ENCODE results near the gene ATG7. TPM values are rescaled to one million over a fixed set of nuclear protein-coding genes. Genes with fewer than 3 reads are reported as not detected.
A peak's percentile ranks its signal among the peaks of the same experiment; 100 is the strongest.

Gene ATG7
- total RNA-seq, 6 experiments from 2014 or later: 44.5 to 53.0 (median 49.3) TPM

- no peak for DNase-seq
- H3K4me3 Mint-ChIP-seq: no peak overlapping the region
- H3K36me3 Mint-ChIP-seq (ENCODE audit: low read depth): peaks cover 14% of the 10 kb centered on the region
- no peaks in the 10 kb centered on the region for H3K9me3 Mint-ChIP-seq
- no peak for TF ChIP-seq CTCF (IDR thresholded peaks at IDR 0.05)
- H3K4me1 Mint-ChIP-seq (ENCODE audit: low read depth): peaks cover 24% of the 10 kb centered on the region
- no peak overlapping the region for H3K27ac Mint-ChIP-seq
- peaks cover 3% of the 10 kb centered on the region; the same call in 1 of the 2 replicates for H3K27me3 Mint-ChIP-seq (ENCODE audit: insufficient read depth)
These were observed 113.7 kb downstream of the ATG7 start for GRCh38 chr3:11385891-11386290.

GRCh38 chr3:11386465-11387113 lies 114.4 kb downstream of the ATG7 start:
- no peak overlapping the region for H3K27ac Mint-ChIP-seq
- peaks cover 3% of the 10 kb centered on the region for H3K27me3 Mint-ChIP-seq (ENCODE audit: insufficient read depth)
- no peak for DNase-seq
- no peak for TF ChIP-seq CTCF (IDR thresholded peaks at IDR 0.05)
- peaks cover 31% of the 10 kb centered on the region for H3K4me1 Mint-ChIP-seq (ENCODE audit: low read depth)
- H3K36me3 Mint-ChIP-seq (ENCODE audit: low read depth): peaks cover 21% of the 10 kb centered on the region
- H3K9me3 Mint-ChIP-seq: no peaks in the 10 kb centered on the region
- H3K4me3 Mint-ChIP-seq: no peak overlapping the region

- no peaks in the 10 kb centered on the region for H3K9me3 Mint-ChIP-seq
- H3K27ac Mint-ChIP-seq: no peak overlapping the region
- DNase-seq: peak; percentile 9
- peaks cover 45% of the 10 kb centered on the region for H3K4me1 Mint-ChIP-seq (ENCODE audit: low read depth)
- H3K4me3 Mint-ChIP-seq: no peak overlapping the region
- H3K36me3 Mint-ChIP-seq (ENCODE audit: low read depth): peaks cover 22% of the 10 kb centered on the region
- TF ChIP-seq CTCF (IDR thresholded peaks at IDR 0.05): no peak
- H3K27me3 Mint-ChIP-seq (ENCODE audit: insufficient read depth): peaks cover 3% of the 10 kb centered on the region
These were observed 117.4 kb downstream of the ATG7 start for GRCh38 chr3:11389386-11390268.

GRCh38 chr3:11390411-11391131 lies 118.4 kb downstream of the ATG7 start:
- Mint-ChIP-seq H3K4me1 (ENCODE audit: low read depth) (peaks cover 40% of the 10 kb centered on the region), H3K27ac (no peak overlapping the region), H3K27me3 (ENCODE audit: insufficient read depth) (peaks cover 3% of the 10 kb centered on the region), H3K4me3 (no peak overlapping the region), H3K36me3 (ENCODE audit: low read depth) (peaks cover 28% of the 10 kb centered on the region), H3K9me3 (no peaks in the 10 kb centered on the region)
- DNase-seq: no peak
- no peak for TF ChIP-seq CTCF (IDR thresholded peaks at IDR 0.05)

- TF ChIP-seq CTCF (IDR thresholded peaks at IDR 0.05): no peak
- no peaks in the 10 kb centered on the region for H3K9me3 Mint-ChIP-seq
- no peak for DNase-seq
- peaks cover 36% of the 10 kb centered on the region for H3K4me1 Mint-ChIP-seq (ENCODE audit: low read depth)
- peaks cover 28% of the 10 kb centered on the region for H3K36me3 Mint-ChIP-seq (ENCODE audit: low read depth)
- H3K27me3 Mint-ChIP-seq (ENCODE audit: insufficient read depth): peaks cover 3% of the 10 kb centered on the region
- no peak overlapping the region for H3K27ac Mint-ChIP-seq
- no peak overlapping the region for H3K4me3 Mint-ChIP-seq
These were observed 119.1 kb downstream of the ATG7 start for GRCh38 chr3:11391174-11391879.
